HG03139 (cell line): ENCODE data around the gene LRIG2.
"Not testable (repeated sequence)": the region's sequence is repeated elsewhere in the genome, so short reads cannot be mapped to it uniquely, and the experiment has no call there.

ENCODE experiments used
- ATAC-seq: cut with Tn5 transposase; IDR thresholded peaks from one replicate; pipeline ENCODE4 v1.9.1; 2021; ENCODE audit not compliant: unreplicated experiment

Gene LRIG2

GRCh38 chr1:113072757-113073478 is at the start of gene LRIG2:
LRIG2 (plus strand) TSS chr1:113073198; CDS start chr1:113073407, 209 bp downstream.
- peak; percentile 93 for ATAC-seq

GRCh38 chr1:113023316-113023715 is 49.7 kb upstream of the LRIG2 start:
- ATAC-seq = not testable (repeated sequence)

DNA sequence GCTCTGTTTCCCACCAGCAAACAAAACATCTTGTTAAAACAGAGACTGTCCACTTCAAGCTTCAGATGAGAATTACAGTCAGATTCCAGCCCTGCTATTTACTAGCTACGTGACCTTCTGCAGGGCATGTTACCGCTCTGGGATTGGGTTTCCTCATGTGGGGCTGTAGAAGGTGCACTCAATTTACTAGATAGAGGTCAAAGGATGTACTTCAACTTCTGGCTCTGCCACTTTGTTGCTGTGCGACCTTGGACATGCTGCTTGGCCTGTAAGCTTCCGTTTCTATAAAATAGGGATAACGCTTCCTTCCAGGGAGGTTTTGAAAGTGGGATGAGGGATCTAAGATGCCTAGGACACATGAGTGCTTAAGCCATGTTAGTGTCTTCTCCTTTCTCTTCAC is 46.0 kb upstream of the LRIG2 start:
- no peak for ATAC-seq

GRCh38 chr1:113027449-113027848 is 45.5 kb upstream of the LRIG2 start:
- no peak for ATAC-seq

GRCh38 chr1:113029822-113030221 is 43.2 kb upstream of the LRIG2 start:
- no peak for ATAC-seq

GRCh38 chr1:113031171-113031933 is 41.6 kb upstream of the LRIG2 start:
- ATAC-seq = no peak

DNA sequence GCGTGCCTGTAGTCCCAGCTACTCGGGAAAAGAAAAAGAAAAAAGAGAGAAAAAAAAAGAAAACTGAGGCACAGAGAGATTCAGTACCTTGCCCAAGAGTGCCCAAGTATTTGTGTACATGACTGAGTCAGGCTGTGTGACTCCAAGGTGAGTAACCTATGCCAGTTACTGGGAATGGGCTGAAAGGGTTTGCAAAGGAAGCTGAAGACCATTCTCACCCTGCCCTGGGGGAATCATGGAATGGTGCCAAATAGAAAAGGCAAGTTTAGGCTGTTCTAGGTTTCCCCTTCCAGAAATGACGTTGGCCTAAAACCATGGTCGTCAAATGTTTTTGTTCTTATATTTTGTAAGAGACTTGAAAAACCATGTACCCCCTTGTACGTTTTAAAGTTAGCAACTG is 37.9 kb upstream of the LRIG2 start:
- no peak for ATAC-seq

DNA sequence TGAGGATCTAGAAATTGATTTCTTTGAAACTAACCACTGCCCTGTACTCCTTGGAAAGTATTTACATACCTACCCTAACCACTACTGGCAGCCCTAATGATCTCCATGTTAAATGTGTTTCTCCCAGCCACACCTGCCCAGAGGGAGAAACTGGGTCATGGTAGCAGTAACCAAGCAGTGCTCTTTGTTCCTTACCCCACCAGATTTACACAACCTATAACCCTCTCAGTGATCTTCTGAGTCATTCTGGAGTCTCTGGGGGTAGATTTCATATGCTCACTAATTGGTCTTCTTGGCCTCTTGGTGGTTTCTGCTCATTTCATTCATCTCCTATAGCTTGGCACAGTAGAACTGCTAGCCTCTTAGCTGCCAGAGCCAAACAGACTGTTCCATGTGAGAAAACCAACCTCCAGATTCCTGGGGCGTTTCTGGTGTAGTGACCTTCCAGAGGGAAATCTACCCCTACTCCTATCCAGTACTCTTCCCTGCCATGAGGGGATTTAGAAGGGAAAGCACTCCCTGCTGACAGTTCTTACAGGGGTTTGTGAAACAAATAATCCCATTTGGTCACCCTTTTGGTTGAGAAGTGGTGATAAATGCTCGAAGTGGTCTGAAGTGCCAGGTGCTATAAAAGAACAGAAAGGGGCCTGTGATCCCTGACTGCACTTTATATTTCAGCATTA is 36.2 kb upstream of the LRIG2 start:
- no peak for ATAC-seq

GRCh38 chr1:113040041-113040440 is 33.0 kb upstream of the LRIG2 start:
- ATAC-seq = no peak

DNA sequence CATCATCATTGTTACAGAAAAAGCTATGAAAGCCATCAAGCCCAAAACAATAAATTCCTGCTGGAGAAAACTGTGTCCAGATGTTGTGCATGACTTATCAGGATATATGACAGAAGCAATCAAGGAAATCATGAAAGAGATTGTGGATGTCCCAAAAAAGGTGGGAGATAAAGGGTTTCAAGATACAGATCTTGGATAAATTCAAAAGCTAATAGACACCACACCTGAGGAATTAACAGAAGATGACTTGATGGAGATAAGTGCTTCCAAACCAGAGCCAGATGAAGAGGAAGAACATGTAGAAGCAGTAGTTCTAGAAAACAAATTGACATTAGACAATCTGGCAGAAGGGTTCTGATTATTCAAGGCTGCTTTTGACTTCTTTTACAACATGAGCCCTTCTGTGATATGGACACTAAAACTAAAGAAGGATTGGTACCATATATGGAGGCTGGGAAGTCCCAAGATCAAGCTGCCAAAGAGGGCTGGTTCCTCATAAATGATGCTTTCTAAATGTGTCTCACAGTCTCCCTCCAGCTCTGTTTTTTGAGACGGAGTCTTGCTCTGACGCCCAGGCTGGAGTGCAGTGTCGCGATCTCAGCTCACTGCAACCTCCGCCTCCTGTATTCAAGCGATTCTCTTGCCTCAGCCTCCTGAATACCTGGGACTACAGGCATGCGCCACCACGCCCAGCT is 32.1 kb upstream of the LRIG2 start:
- ATAC-seq = no peak

GRCh38 chr1:113041569-113042284 is 31.3 kb upstream of the LRIG2 start:
- ATAC-seq = no peak

DNA sequence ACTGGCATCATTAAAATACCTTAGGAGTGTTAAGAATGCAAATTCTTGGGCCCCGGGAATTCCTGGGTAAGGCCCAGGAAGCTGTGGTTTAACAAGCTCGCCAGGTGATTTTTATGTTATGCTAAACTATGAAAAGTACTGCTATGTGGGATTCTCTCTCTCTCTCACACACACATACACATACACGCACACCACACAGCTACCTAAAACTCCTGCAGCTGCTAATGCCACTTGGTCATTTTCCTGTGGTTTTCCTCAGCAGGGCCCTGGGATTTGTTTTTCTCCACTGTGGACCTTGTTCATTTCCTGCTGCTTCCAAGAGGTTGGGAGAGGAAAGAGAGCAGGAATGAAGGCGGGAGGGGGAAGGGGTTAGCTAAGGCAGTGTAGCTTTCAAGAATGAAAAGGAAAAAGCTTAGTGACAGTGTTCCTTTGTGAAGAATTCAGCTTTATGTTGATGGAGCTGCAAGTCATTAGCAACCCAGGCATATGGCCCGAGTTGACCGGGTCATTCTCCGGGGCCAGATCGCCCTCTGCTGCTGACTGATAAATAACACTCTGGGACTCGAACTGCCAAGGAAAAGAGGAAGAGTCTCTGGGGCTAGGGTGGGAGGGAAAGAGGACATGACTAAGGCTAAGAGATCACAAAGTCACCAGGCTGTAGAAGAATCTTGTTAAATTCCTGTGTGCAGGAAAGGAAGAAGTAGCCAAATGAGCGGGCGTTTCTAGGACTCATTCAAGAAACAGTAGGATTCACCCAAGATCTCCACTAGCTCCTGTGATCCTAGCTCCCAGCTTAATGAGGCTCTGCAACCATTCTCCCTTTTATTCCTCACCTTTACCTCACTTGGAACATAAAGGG is 30.5 kb upstream of the LRIG2 start:
- no peak for ATAC-seq

DNA sequence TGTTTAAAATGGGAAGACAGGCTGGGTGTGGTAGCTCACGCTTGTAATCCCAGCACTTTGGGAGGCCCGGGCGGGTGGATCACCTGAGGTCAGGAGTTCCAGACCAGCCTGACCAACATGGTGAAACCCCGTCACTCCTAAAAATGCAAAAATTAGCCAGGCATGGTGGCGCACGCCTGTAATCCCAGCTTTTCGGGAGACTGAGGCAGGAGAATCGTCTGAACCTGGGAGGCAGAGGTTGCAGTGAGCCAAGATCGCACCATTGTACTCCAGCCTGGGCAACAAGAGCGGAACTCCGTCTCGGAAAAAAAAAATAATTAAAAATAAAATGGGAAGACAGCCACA is 29.9 kb upstream of the LRIG2 start:
- ATAC-seq = not testable (repeated sequence)

DNA sequence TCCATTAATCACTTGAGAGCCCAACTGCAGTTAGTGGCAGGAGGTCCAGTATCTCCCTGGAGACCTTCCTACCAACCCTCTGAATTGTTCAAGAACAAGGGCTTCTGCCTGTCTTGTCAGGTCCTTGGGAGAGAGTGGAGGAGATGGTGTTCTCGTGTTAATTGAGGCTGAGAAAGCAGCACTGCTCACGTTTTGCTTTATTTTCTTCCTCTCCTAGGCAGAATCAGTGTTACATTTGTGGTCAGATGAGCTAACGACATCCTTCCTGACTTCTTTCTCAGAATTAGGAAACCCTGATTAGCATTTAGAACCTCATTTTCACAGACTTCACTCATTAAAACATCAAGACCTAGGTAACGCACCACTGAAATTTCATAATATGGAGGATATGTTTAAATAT is 26.4 kb upstream of the LRIG2 start:
- no peak for ATAC-seq

DNA sequence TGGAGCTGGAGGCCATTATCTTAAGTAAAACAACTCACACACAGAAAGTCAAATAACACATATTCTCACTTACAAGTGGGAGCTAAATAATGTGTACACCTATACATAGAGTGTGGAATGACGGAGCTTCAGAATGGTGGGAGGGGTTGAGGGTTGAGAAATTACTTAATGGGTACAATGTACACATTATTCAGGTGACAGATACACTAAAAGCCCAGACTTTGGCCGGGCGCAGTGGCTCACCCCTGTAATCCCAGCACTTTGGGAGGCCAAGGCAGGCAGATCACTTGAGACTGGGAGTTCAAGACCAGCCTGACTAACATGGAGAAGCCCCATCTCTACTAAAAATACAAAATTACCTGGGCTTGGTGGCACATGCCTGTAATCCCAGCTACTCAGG is 24.9 kb upstream of the LRIG2 start:
- ATAC-seq = no peak

- ATAC-seq = no peak
These were observed 19.5 kb upstream of the LRIG2 start for GRCh38 chr1:113053344-113054126.

DNA sequence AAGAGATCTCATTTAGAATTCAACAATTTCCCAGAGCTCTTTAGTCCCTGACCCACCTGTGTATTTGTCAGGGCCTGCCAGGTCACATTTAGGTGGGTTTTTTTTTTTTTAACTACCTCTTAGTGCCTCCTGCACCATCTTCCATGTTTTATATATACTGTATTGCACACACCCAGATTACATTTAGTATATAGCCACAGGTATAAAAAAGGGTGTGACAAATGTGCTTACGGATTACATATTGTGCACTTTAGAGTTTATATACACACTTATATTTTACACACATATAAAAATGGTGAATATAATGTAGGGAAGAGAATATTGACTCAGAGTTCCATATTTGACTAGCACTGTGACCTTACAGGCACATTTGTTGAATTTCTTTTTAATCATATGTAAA is 17.4 kb upstream of the LRIG2 start:
- no peak for ATAC-seq

- no peak for ATAC-seq
These were observed 16.0 kb upstream of the LRIG2 start for GRCh38 chr1:113057006-113057405.
